Stimulated activated naive CD8-positive, alpha-beta T cell treated with anti-CD3 and anti-CD28 coated beads, Interleukin-15, Interleukin-2, amounts not matched to agents 100 U/mL and 50 U/mL, for 24 hours (primary cell): Measurements from ENCODE around the gene NPY5R.

Source experiments
- ATAC-seq: fragments of 150-1000 bp; cut with Tn5 transposase; one replicate; pipeline ENCODE4 v1.10.0; 2021
- DNase-seq: peaks from one replicate; pipeline ENCODE4 v3.0.0; 2021

The NPY5R gene

GRCh38 chr4:163385466-163385865 is 41.8 kb downstream of the NPY5R start:
- DNase-seq (no peak), ATAC-seq (no peak)

- ATAC-seq (no peak), DNase-seq (no peak)
These were observed 48.1 kb downstream of the NPY5R start for GRCh38 chr4:163391756-163392155.

- no peak for DNase-seq
- ATAC-seq, result no peak
These were observed 48.6 kb downstream of the NPY5R start for GRCh38 chr4:163392328-163392727.

GRCh38 chr4:163393471-163393870 is 49.8 kb downstream of the NPY5R start:
- ATAC-seq (no peak), DNase-seq (no peak)

- ATAC-seq, result no peak
- no peak for DNase-seq
These were observed 51.4 kb downstream of the NPY5R start for GRCh38 chr4:163395055-163395454.

GRCh38 chr4:163395758-163396157 is 52.1 kb downstream of the NPY5R start:
- ATAC-seq, result no peak
- no peak for DNase-seq

GRCh38 chr4:163398238-163398637 is 54.5 kb downstream of the NPY5R start:
- no peak for DNase-seq
- ATAC-seq, result no peak

GRCh38 chr4:163400911-163401310 is 57.2 kb downstream of the NPY5R start:
- DNase-seq (no peak), ATAC-seq (no peak)
